HG02973 (cell line): ENCODE measurements around the gene IL6ST.

Experiments
- ATAC-seq: cut with Tn5 transposase; IDR thresholded peaks from one replicate; pipeline ENCODE4 v1.9.1; 2021; ENCODE audit warnings: moderate library complexity; ENCODE audit not compliant: unreplicated experiment

Gene IL6ST

DNA sequence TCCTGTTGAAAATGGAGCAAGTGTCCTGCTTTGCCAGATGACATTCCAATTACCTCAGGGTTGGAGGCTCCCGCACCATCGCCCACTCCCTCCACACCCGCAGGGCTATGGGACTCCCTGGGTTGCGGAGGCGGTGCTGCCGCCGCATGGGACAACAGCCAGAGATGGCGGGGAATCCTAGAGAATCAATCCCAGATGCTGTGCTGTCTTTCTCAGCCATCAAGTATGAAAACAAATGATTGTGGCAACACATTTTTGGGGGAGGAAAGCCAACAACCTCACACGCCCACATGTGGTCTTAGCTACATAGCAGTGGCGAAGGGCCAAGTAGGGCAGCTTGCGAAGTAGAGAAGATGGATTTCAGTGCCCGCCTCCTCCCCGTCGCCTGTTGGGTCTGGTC lies 96.9 kb downstream of the IL6ST start:
- ATAC-seq, result no peak

GRCh38 chr5:55897206-55897894 lies 97.4 kb downstream of the IL6ST start:
- no peak for ATAC-seq

- ATAC-seq, result no peak
These were observed 98.1 kb downstream of the IL6ST start for GRCh38 chr5:55896663-55897062.

DNA sequence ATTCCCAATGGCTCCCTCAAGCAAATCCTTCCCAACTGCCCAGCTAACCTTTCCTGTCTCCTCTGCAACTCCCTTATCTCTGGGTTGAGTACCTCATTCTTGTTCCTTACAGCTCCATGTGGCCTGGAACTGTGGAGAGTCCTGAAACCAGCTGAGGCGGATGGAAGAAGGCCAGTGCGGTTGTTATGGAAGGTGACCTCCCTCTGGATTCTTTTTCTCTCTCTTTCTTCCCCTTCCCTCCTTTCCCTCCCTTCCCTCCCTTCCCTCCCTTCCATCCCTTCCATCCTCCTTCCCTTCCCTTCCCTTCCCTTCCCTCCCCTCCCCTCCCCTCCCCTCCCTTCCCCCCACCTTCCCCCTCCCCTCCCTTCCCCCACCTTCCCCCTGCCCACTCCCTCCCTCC lies 98.5 kb downstream of the IL6ST start:
- ATAC-seq, result no peak

DNA sequence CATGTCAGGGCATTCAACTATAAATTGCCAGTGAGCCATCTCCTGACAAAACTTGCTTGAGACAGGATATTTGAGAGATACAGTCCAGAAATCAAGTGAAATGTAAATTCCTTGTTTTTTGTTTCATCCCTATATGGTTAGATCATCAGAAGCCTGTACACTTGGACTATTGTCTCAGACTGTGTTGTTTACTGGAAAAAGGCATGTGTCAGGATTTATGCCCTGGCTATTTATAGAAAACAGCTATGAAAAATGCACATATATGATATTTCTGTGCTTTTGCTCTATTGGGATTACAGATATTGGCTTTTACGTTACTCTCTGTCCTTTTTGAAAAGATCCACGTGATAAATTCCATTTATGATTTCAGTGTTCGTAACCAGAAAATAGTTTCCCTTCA lies 99.4 kb downstream of the IL6ST start:
- ATAC-seq, result no peak

- ATAC-seq, result no peak
These were observed 100.6 kb downstream of the IL6ST start for GRCh38 chr5:55894135-55894534.

- ATAC-seq, result no peak
These were observed 102.3 kb downstream of the IL6ST start for GRCh38 chr5:55892479-55892878.

DNA sequence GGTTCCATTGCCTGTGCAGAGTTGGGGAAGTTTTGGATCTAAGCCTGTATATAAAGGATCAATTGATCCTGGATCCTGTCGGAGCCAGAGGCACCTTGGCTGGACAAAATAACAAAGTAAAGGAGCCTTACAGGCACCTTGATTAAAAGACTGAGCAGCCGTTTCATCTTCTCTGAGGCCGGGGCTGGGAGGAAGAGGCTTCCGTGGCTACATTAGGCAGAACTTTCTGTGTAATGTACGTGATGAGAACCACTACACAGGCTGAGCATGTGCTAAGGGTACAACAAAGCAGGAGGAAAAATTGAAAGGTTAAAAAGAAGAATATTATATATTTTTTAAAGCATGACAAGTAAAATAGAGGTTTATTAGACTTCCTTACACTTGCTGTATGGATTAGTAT lies 106.6 kb downstream of the IL6ST start:
- ATAC-seq, result no peak

GRCh38 chr5:55885359-55885758 lies 109.4 kb downstream of the IL6ST start:
- ATAC-seq, result no peak
